Activated T-cell treated with anti-CD3 and anti-CD28 coated beads, Interleukin-2, amount 50 U/mL, for 72 hours (primary cell): ENCODE results near the gene PEAK3. TPM values are rescaled to one million over a fixed set of nuclear protein-coding genes. Genes with fewer than 3 reads are reported as not detected.

Source experiments
- ATAC-seq, 2 donors: fragments of 150-1000 bp; cut with Tn5 transposase; replicated peaks in 1 of 2; 2 replicates each; pipeline ENCODE4 v1.10.0; 2021; ENCODE audit warnings: moderate library complexity in 2 of 2, mild to moderate bottlenecking in 1 of 2
- DNase-seq, 2 donors: peaks; one replicate each; pipeline ENCODE4 v3.0.0; 2021 to 2022; ENCODE audit warnings: mixed read lengths in 1 of 2
- H3K27ac Mint-ChIP-seq: one replicate; pipeline ENCODE4 v1.8.0; 2022; ENCODE audit warnings: mild to moderate bottlenecking, moderate library complexity, mixed read lengths
- H3K27me3 Mint-ChIP-seq: one replicate; pipeline ENCODE4 v1.8.0; 2022; ENCODE audit warnings: low read depth, mixed read lengths
- H3K36me3 Mint-ChIP-seq, 2 donors: one replicate each; pipeline ENCODE4 v1.8.0; 2022; ENCODE audit warnings: mixed read lengths in 2 of 2, mild to moderate bottlenecking in 1 of 2; ENCODE audit not compliant: insufficient read depth in 2 of 2
- H3K4me1 Mint-ChIP-seq: one replicate; pipeline ENCODE4 v1.8.0; 2022; ENCODE audit warnings: low read depth, mixed read lengths
- H3K4me3 Mint-ChIP-seq, 2 donors: one replicate each; pipeline ENCODE4 v1.8.0; 2022; ENCODE audit warnings: mild to moderate bottlenecking in 2 of 2, mixed read lengths in 2 of 2, moderate library complexity in 2 of 2
- H3K9me3 Mint-ChIP-seq, 2 donors: one replicate each; pipeline ENCODE4 v1.8.0; 2022; ENCODE audit warnings: mixed read lengths in 2 of 2
- total RNA-seq, 2 donors: library from RNA; stranded (reverse); gene quantifications; one replicate each; pipeline ENCODE4 v1.2.3, GENCODE V29; 2022

Gene PEAK3
- total RNA-seq, 2 donors from 2014 or later: 0.09 TPM; not detected in 1

GRCh38 chr19:2237051-2237868, 44.7 kb downstream of the PEAK3 start:
- DNase-seq: no peak
- no peak for ATAC-seq
- Mint-ChIP-seq H3K4me3 (peak overlapping the region; percentile 94 to 95), H3K36me3 (peaks cover 16 to 20% of the 10 kb centered on the region in 2 donors), H3K4me1 (peaks cover 62% of the 10 kb centered on the region), H3K9me3 (no peaks in the 10 kb centered on the region), H3K27ac (peak overlapping the region; percentile 93), H3K27me3 (no peaks in the 10 kb centered on the region)

GRCh38 chr19:2236314-2237050, 45.5 kb downstream of the PEAK3 start, which contains the start of the genes PLEKHJ1 and SF3A2:
TSS of gene PLEKHJ1 (minus strand) at chr19:2236329. CDS start at chr19:2236248, 81 bp downstream.
TSS of gene SF3A2 (plus strand) at chr19:2236824. CDS start at chr19:2243419, 6,595 bp downstream.
- H3K9me3 Mint-ChIP-seq: no peaks in the 10 kb centered on the region
- peak within 1 kb of the TSS; percentile 96 for H3K27ac Mint-ChIP-seq
- H3K4me1 Mint-ChIP-seq: peaks cover 57% of the 10 kb centered on the region
- peaks cover 16 to 20% of the 10 kb centered on the region in 2 donors for H3K36me3 Mint-ChIP-seq
- H3K27me3 Mint-ChIP-seq: no peaks in the 10 kb centered on the region
- DNase-seq: peak; percentile 98 to 100
- peak; percentile 86 for ATAC-seq
- peak within 1 kb of the TSS; percentile 95 for H3K4me3 Mint-ChIP-seq

GRCh38 chr19:2236064-2236313, 46.0 kb downstream of the PEAK3 start:
- Mint-ChIP-seq H3K4me1 (peaks cover 52% of the 10 kb centered on the region), H3K36me3 (peaks cover 16% of the 10 kb centered on the region in 2 donors), H3K27me3 (no peaks in the 10 kb centered on the region), H3K27ac (no peak overlapping the region), H3K9me3 (no peaks in the 10 kb centered on the region), H3K4me3 (peak overlapping the region; percentile 94 to 95)
- DNase-seq (no peak), ATAC-seq (no peak)

- peaks cover 14 to 16% of the 10 kb centered on the region in 2 donors for H3K36me3 Mint-ChIP-seq
- peaks cover 47% of the 10 kb centered on the region for H3K4me1 Mint-ChIP-seq
- ATAC-seq: peak; percentile 20
- H3K27ac Mint-ChIP-seq: peak overlapping the region; percentile 69
- H3K27me3 Mint-ChIP-seq: no peaks in the 10 kb centered on the region
- H3K9me3 Mint-ChIP-seq: no peaks in the 10 kb centered on the region
- H3K4me3 Mint-ChIP-seq: peak overlapping the region; percentile 94 to 95
- DNase-seq: peak; percentile 41 to 45
These were observed 46.5 kb downstream of the PEAK3 start for GRCh38 chr19:2235381-2236063.

- peak overlapping the region; percentile 94 to 95 for H3K4me3 Mint-ChIP-seq
- no peak for DNase-seq
- H3K4me1 Mint-ChIP-seq: peaks cover 43% of the 10 kb centered on the region
- peaks cover 11 to 16% of the 10 kb centered on the region in 2 donors for H3K36me3 Mint-ChIP-seq
- no peaks in the 10 kb centered on the region for H3K9me3 Mint-ChIP-seq
- peak overlapping the region; percentile 69 for H3K27ac Mint-ChIP-seq
- ATAC-seq: no peak
- H3K27me3 Mint-ChIP-seq: no peaks in the 10 kb centered on the region
These were observed 47.0 kb downstream of the PEAK3 start for GRCh38 chr19:2234996-2235380.

GRCh38 chr19:2233601-2234280, 48.2 kb downstream of the PEAK3 start:
- Mint-ChIP-seq H3K4me3 (peak overlapping the region in 1 of 2 donors; percentile 95), H3K27me3 (no peaks in the 10 kb centered on the region), H3K36me3 (peaks cover 8 to 16% of the 10 kb centered on the region in 2 donors), H3K27ac (no peak overlapping the region), H3K4me1 (peaks cover 31% of the 10 kb centered on the region), H3K9me3 (no peaks in the 10 kb centered on the region)
- no peak for ATAC-seq
- no peak for DNase-seq

- no peak overlapping the region for H3K27ac Mint-ChIP-seq
These were observed 49.5 kb downstream of the PEAK3 start for GRCh38 chr19:2232286-2233151.

GRCh38 chr19:2231621-2232221, 50.3 kb downstream of the PEAK3 start:
- Mint-ChIP-seq H3K36me3 (peaks cover 6 to 11% of the 10 kb centered on the region in 2 donors), H3K27me3 (no peaks in the 10 kb centered on the region), H3K4me1 (peaks cover 17% of the 10 kb centered on the region), H3K27ac (no peak overlapping the region), H3K4me3 (no peak overlapping the region), H3K9me3 (no peaks in the 10 kb centered on the region)
- DNase-seq (no peak), ATAC-seq (no peak)

More at GRCh38 chr19:2232286-2233151, 49.5 kb downstream of the PEAK3 start:
- DNase-seq: no peak
- H3K27me3 Mint-ChIP-seq: no peaks in the 10 kb centered on the region
- no peak for ATAC-seq
- H3K4me3 Mint-ChIP-seq: no peak overlapping the region
- peaks cover 5 to 10% of the 10 kb centered on the region in 2 donors for H3K36me3 Mint-ChIP-seq
- H3K4me1 Mint-ChIP-seq: peaks cover 18% of the 10 kb centered on the region
- no peaks in the 10 kb centered on the region for H3K9me3 Mint-ChIP-seq

GRCh38 chr19:2230807-2231533, 51.0 kb downstream of the PEAK3 start:
- Mint-ChIP-seq H3K4me3 (no peak overlapping the region), H3K4me1 (peaks cover 17% of the 10 kb centered on the region), H3K36me3 (peaks cover 5 to 8% of the 10 kb centered on the region in 2 donors), H3K27ac (peak overlapping the region; percentile 85), H3K27me3 (no peaks in the 10 kb centered on the region), H3K9me3 (no peaks in the 10 kb centered on the region)
- ATAC-seq: no peak
- no peak for DNase-seq

- ATAC-seq: no peak
- peaks cover 6 to 7% of the 10 kb centered on the region in 2 donors for H3K36me3 Mint-ChIP-seq
- no peaks in the 10 kb centered on the region for H3K9me3 Mint-ChIP-seq
- no peaks in the 10 kb centered on the region for H3K27me3 Mint-ChIP-seq
- H3K27ac Mint-ChIP-seq: peak overlapping the region; percentile 85
- no peak for DNase-seq
- H3K4me3 Mint-ChIP-seq: no peak overlapping the region
- H3K4me1 Mint-ChIP-seq: peaks cover 13% of the 10 kb centered on the region
These were observed 51.9 kb downstream of the PEAK3 start for GRCh38 chr19:2230033-2230531.
